Gastrocnemius medialis (tissue), 4 donors: Measurements from ENCODE around the gene IGF1R.

ENCODE experiments used
- CTCF ChIP-seq, 5 experiments: fragments of 450-650 bp in 3 of 5; fragments of 200-600 bp in 2 of 5; sonication (generic) in 2 of 5; IDR thresholded peaks in 4 of 5; conservative IDR thresholded peaks in 1 of 5; 1 replicate in 4 of 5; 2 replicates in 1 of 5; pipeline ENCODE4 v1.5.1; 2016 to 2019; ENCODE audit warnings: antibody characterized with exemption in 5 of 5, mild to moderate bottlenecking in 3 of 5, moderate library complexity in 3 of 5
- POLR2A ChIP-seq, 2 donors: fragments of 450-650 bp; IDR thresholded peaks; one replicate each; pipeline ENCODE4 v1.6.1; 2017; ENCODE audit warnings: antibody characterized with exemption in 2 of 2, mild to moderate bottlenecking in 2 of 2, moderate library complexity in 2 of 2

- TF ChIP-seq CTCF (IDR thresholded peaks at IDR 0.05 in 4 of 5, conservative IDR thresholded peaks at IDR 0.05 in 1 of 5) (no peak), POLR2A (IDR thresholded peaks at IDR 0.05) (no peak)
These were observed 164.5 kb downstream of the IGF1R start for GRCh38 chr15:98812716-98813446.
